ENCODE data around the gene CDKN2AIP. TPM values are rescaled to one million over a fixed set of nuclear protein-coding genes. Genes with fewer than 3 reads are reported as not detected.

The CDKN2AIP gene
- total RNA-seq, 2 experiments from 2014 or later, result 31.2 to 36.3 TPM

- Histone ChIP-seq H3K27ac (ENCODE audit: low read depth, low read length, poor library complexity, severe bottlenecking) (no peak overlapping the region), H3K4me2 (ENCODE audit: low read length) (no peak overlapping the region), H3K9me3 (ENCODE audit: low read length) (no peaks in the 10 kb centered on the region), H3K36me3 (ENCODE audit: insufficient read depth, low read length) (no peaks in the 10 kb centered on the region), H3K9me2 (ENCODE audit: insufficient read depth, low read length) (no peaks in the 10 kb centered on the region), H3K79me2 (ENCODE audit: insufficient read depth, low read depth, low read length) (no peaks in the 10 kb centered on the region), H3K4me1 (ENCODE audit: insufficient read depth, low read length, poor library complexity, severe bottlenecking) (peaks cover 6% of the 10 kb centered on the region), H3K4me3 (ENCODE audit: low read depth, low read length, poor library complexity, severe bottlenecking) (no peak overlapping the region), H4K20me1 (ENCODE audit: insufficient read depth, low read length) (no peaks in the 10 kb centered on the region), H2AFZ (ENCODE audit: low read length) (no peak overlapping the region)
- no peak for DNase-seq (ENCODE audit: low spot score)
- POLR2A ChIA-PET, result interaction anchor here (0.7 kb wide), 1 partner anchor 292 kb away, joined by 3 read pairs; no protein-coding TSS in a partner anchor
- no TSS peak for BruUV-seq (replicated peaks)
- TF ChIP-seq CTCF (conservative IDR thresholded peaks at IDR 0.05; ENCODE audit: low read length), result no peak
- no peak for TF ChIP-seq EZH2phosphoT487 (IDR thresholded peaks at IDR 0.05; ENCODE audit: borderline replicate concordance, low read depth, low read length)
- intact Hi-C loops (cut with micrococcal nuclease; ENCODE audit: unreplicated experiment), result no loop called here
- CTCF ChIA-PET (ENCODE audit: unreplicated experiment), result interaction anchor here (0.7 to 0.8 kb wide), 2 partner anchors 21 to 25 kb away, joined by 3 read pairs; no protein-coding TSS in a partner anchor
These were observed 41.0 kb upstream of the CDKN2AIP start for GRCh38 chr4:183403486-183403885.

GRCh38 chr4:183403961-183404360, 40.5 kb upstream of the CDKN2AIP start:
- TF ChIP-seq EZH2phosphoT487 (IDR thresholded peaks at IDR 0.05; ENCODE audit: borderline replicate concordance, low read depth, low read length), result no peak
- TF ChIP-seq CTCF (conservative IDR thresholded peaks at IDR 0.05; ENCODE audit: low read length), result no peak
- H2AFZ ChIP-seq (ENCODE audit: low read length), result no peak overlapping the region
- POLR2A ChIA-PET, result no interaction called here
- no peaks in the 10 kb centered on the region for H3K36me3 ChIP-seq (ENCODE audit: insufficient read depth, low read length)
- H4K20me1 ChIP-seq (ENCODE audit: insufficient read depth, low read length), result no peaks in the 10 kb centered on the region
- no peak overlapping the region for H3K27ac ChIP-seq (ENCODE audit: low read depth, low read length, poor library complexity, severe bottlenecking)
- DNase-seq (ENCODE audit: low spot score), result no peak
- CTCF ChIA-PET (ENCODE audit: unreplicated experiment), result interaction anchor here (0.7 kb wide), 1 partner anchor 21 kb away, joined by 3 read pairs; no protein-coding TSS in a partner anchor
- H3K4me1 ChIP-seq (ENCODE audit: insufficient read depth, low read length, poor library complexity, severe bottlenecking), result peaks cover 5% of the 10 kb centered on the region
- H3K9me3 ChIP-seq (ENCODE audit: low read length), result no peaks in the 10 kb centered on the region
- BruUV-seq (replicated peaks), result no TSS peak
- no peaks in the 10 kb centered on the region for H3K9me2 ChIP-seq (ENCODE audit: insufficient read depth, low read length)
- H3K4me2 ChIP-seq (ENCODE audit: low read length), result no peak overlapping the region
- no peak overlapping the region for H3K4me3 ChIP-seq (ENCODE audit: low read depth, low read length, poor library complexity, severe bottlenecking)
- no peaks in the 10 kb centered on the region for H3K79me2 ChIP-seq (ENCODE audit: insufficient read depth, low read depth, low read length)
- intact Hi-C loops (cut with micrococcal nuclease; ENCODE audit: unreplicated experiment), result no loop called here

GRCh38 chr4:183405303-183405702, 39.1 kb upstream of the CDKN2AIP start:
- H3K9me3 ChIP-seq (ENCODE audit: low read length), result no peaks in the 10 kb centered on the region
- no peaks in the 10 kb centered on the region for H3K9me2 ChIP-seq (ENCODE audit: insufficient read depth, low read length)
- ChIA-PET POLR2A (interaction anchor here (0.7 kb wide), 1 partner anchor 531 kb away, joined by 3 read pairs; no protein-coding TSS in a partner anchor), CTCF (ENCODE audit: unreplicated experiment) (no interaction called here)
- H3K4me2 ChIP-seq (ENCODE audit: low read length), result no peak overlapping the region
- H3K4me3 ChIP-seq (ENCODE audit: low read depth, low read length, poor library complexity, severe bottlenecking), result no peak overlapping the region
- no peaks in the 10 kb centered on the region for H3K36me3 ChIP-seq (ENCODE audit: insufficient read depth, low read length)
- intact Hi-C loops (cut with micrococcal nuclease; ENCODE audit: unreplicated experiment), result loop anchor here (5.0 kb wide), 1 partner anchor 143 kb away; no protein-coding TSS in a partner anchor
- no TSS peak for BruUV-seq (replicated peaks)
- DNase-seq (ENCODE audit: low spot score), result no peak
- H3K79me2 ChIP-seq (ENCODE audit: insufficient read depth, low read depth, low read length), result no peaks in the 10 kb centered on the region
- H2AFZ ChIP-seq (ENCODE audit: low read length), result no peak overlapping the region
- no peak for TF ChIP-seq EZH2phosphoT487 (IDR thresholded peaks at IDR 0.05; ENCODE audit: borderline replicate concordance, low read depth, low read length)
- no peak for TF ChIP-seq CTCF (conservative IDR thresholded peaks at IDR 0.05; ENCODE audit: low read length)
- no peak overlapping the region for H3K27ac ChIP-seq (ENCODE audit: low read depth, low read length, poor library complexity, severe bottlenecking)
- peaks cover 5% of the 10 kb centered on the region for H3K4me1 ChIP-seq (ENCODE audit: insufficient read depth, low read length, poor library complexity, severe bottlenecking)
- no peaks in the 10 kb centered on the region for H4K20me1 ChIP-seq (ENCODE audit: insufficient read depth, low read length)
